NAMALWA (cell line): ENCODE results near the gene KRTAP10-2.
A peak's percentile ranks its signal among the peaks of the same experiment; 100 is the strongest.
"Not testable (repeated sequence)": the region's sequence is repeated elsewhere in the genome, so short reads cannot be mapped to it uniquely, and the experiment has no call there.

ENCODE experiments used
- DNase-seq: peaks from one replicate; pipeline ENCODE4 v3.0.0-alpha.2; 2015; ENCODE audit warnings: low spot score

KRTAP10-2 gene

DNA sequence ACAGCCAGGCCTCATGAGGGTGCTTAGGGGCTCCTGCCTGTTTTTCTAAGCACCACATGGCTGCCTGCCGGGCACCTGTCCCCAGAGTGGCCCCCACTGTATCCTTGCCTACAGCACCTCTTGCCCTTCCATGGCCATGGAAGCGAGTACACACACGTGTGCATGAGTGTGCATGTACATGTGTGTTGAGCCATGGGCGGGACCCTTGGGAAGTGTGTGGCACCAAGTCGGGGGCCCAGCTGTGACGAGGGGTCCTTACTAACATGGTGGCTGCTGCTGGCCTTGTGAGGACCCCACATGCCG is 37.1 kb downstream of the KRTAP10-2 start:
- DNase-seq = no peak

GRCh38 chr21:44513389-44514217 is 37.7 kb downstream of the KRTAP10-2 start:
- no peak for DNase-seq

DNA sequence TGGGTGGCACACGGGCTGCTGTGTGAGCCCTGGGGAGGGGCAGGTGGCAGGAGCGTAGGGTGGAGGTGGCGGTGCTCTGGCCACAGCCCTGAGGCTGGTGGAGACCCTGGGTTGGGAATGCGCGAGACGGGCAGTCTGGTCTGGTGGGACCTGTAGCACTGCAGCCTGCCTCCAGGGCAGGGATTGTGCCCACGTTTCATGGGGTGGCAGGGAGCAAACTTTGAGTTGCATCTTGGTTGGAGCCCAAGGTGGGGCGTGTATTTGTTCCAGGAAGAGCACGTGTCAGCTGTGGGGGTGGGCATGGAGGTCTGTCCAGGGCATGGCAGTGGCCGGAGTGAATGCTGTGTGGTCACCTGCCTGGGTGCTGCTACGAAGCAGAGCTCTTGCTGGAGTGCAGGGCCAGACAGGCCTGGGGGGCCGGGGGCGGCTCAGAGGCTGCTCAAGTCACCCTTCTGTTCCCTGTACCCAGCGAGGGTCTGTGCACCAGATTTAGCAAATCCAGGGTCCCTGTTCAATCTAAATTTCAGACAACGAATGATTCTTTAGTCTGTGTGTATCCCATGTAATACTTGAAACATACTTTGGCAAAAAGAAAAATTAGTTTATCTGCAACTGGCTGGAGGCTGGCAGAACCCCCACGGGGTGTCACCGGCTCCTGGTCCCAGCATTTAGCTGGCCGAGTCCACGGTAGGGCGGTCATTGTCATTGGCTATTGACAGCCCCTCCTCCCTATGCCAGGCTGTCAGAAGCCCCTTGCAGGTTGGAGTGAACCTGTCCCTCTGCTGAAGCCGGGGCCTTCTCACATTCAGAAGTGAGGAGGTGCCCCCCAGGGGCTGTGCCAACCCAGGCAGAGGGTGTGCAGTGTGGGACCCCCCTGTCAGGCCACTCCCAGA is 38.6 kb downstream of the KRTAP10-2 start:
- no peak for DNase-seq

DNA sequence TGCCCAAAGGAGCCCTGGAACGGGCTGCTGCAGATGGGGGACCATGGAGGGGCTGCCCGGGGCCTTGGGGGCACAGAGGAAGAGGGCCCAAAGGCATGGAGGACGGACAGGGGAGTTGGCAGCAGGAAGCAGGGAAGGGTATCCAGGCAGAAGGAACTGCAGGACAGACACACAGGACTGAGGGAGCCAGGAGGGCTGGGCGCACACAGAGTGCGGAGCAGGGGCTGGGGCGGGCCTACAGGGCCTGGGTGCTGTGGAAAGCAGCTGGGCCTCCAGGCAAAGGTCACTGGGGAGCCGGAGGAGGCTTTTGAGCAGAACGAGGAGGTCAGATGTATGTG is 39.4 kb downstream of the KRTAP10-2 start:
- DNase-seq = no peak

DNA sequence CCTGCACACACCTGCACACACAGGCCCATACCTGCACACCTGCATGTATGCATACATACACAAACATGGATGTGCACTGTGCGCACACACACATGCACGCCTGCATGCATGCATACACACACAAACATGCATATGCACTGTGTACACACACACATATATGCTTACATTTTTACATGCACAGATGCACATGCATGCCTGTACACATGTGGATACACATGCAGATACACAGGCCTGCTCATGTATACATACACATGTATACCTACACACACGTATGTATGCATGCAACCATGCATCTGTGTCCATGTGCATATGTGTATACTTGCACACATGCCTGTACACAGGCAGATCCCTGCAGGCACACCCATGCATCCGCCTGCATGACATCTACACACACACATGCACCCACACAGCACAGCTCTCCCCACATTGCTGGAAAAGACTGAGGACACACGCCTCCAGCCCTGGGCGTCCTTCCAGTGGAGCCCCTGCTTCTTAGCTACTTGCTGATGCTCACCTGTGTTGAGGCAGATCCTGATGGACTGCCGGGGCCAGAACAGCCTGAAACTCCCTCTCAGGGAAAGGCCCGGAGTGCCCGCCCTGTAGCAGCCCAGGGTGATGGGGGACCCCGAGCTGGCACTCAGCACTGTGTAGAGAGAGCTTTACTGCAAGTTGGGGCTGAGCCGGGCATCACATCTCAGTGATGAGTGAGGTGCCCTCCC is 39.9 kb downstream of the KRTAP10-2 start:
- peak; percentile 8 for DNase-seq

DNA sequence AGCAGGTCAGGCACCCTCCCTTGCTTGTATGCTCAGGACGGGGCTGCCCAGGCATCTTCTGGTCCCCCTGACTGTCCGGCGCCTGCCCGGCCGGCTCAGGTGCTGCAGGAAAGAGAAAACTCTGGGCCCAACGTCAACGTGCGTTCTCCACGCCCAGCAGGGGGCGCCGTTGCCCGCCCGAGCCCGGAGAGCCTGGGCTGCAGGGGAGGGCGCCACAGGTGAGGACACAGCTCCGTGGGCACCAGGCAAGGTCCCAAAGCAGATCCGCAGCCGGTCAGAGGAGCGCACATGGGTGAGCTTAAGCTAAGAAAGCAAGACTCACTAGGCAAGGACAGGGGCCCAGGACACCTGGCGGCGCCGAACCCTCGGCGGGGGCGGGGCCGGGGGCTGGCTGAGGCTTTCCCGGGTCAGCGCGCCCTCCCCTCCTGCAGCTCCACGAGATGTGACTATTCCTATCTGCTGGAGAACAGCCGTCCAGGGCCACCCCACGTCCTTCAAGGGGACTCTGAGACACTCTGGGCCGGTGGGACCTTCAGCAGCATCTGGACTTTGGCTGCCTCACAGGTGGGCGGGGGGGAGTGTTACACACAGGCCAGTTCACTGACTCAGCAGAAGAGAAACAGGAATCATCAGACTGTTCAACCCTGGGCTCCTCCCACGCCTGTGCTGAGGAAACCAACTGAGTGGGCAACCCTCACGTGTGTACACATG is 40.6 kb downstream of the KRTAP10-2 start:
- peak; percentile 69 for DNase-seq

- DNase-seq = no peak
These were observed 41.2 kb downstream of the KRTAP10-2 start for GRCh38 chr21:44510109-44510507.

DNA sequence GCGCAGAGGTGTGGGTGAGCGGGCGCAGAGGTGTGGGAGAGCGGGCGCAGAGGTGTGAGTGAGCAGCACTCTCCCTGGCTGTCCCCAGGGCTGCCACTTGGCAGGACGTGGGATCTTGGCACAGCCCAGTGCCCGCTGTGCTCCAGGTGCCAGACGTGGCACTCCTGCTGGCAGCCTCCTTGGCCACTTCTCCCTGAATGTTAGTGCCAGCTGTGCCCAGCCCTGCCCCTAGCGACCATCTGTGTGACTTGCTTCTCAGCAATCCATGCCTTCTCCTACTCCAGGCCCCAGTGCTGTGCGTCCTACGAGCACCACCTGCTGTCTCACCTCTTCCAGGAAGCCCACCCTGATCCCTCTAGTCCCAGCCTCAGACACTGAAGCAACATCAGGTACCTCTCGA is 41.8 kb downstream of the KRTAP10-2 start:
- DNase-seq = peak; percentile 35

- DNase-seq = no peak
These were observed 42.4 kb downstream of the KRTAP10-2 start for GRCh38 chr21:44508711-44509445.

- no peak for DNase-seq
These were observed 42.9 kb downstream of the KRTAP10-2 start for GRCh38 chr21:44508426-44508710.

DNA sequence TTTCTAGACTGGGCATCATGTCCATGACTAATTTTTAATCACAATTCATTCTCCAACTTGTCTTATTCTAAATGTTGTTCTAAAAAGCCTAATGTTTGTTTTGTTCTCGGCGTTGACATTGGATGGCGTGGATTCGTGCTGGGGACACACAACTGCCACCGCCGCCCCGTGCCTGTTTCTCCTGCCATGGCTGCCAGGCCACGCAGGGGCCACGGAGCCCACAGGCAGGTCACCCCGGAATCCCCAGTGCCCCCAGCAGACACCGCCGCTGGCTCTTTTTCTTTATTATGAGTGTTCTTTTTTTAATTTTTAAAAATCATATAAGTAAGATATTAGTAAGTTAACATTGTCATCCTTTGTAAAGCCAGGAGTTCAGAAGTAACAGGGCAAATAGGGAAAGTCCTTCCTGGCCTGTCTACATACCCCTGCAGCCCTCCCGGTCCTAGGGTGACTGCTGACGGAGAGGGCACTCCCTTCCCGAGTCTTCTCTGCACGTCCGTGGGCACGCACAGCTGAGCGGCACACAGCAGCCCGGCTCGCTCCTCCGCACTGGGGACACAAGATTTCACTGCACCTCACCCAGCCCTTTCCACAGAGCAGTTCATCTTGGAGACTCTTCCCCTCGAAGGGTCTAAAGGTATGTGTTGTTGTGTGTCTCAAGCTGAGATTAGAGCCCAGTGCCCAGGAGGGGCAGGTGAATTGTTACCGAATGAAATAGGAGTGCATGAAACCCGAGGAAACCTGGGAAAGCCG is 43.5 kb downstream of the KRTAP10-2 start:
- DNase-seq = no peak

DNA sequence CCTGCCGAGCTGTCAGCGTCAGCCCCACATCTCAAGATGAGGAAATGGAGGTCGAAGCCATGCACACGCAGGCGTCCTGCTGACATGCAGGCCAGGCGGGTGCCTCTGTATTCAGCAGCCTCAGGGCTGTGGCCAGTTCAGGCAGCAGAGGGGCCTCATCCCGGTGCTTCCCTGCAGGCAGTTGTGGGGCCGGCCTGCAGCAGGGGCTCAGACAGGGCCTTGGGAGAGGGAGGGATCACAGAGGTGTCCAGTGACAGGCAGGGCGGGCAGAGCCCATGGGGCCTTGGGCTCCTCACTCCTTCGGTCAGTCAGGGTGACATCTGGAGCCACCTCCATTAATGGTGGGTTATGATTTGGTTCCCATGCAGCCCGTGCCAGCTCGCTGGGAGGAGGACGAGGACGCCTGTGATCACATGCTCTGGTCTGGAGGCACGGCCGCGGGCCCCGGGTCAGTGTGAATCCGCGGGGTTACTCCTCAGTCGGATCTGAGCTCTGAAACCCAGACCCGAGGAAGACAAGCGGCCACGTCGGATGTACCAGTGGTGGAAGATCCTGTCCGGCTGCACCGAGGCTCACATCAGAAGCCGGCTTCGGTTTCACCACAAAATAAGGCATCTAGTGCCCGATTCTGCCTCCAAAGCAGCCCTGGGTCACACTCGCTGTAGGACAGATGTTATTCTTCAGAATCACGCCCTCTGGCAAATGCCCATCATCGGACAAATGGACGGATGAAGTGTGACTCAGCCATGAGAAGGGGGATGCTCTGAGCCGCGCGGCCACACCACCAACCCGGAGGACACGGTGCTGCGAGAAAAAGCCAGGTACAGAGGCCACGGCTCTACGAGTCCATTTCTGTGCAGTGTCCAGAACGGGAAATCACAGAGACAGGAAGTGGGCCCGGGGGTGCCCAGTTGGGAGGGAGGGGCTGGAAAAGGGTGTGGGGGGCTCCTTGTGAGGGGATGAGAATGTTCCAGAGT is 44.7 kb downstream of the KRTAP10-2 start:
- no peak for DNase-seq

GRCh38 chr21:44505673-44506278 is 45.5 kb downstream of the KRTAP10-2 start:
- no peak for DNase-seq

DNA sequence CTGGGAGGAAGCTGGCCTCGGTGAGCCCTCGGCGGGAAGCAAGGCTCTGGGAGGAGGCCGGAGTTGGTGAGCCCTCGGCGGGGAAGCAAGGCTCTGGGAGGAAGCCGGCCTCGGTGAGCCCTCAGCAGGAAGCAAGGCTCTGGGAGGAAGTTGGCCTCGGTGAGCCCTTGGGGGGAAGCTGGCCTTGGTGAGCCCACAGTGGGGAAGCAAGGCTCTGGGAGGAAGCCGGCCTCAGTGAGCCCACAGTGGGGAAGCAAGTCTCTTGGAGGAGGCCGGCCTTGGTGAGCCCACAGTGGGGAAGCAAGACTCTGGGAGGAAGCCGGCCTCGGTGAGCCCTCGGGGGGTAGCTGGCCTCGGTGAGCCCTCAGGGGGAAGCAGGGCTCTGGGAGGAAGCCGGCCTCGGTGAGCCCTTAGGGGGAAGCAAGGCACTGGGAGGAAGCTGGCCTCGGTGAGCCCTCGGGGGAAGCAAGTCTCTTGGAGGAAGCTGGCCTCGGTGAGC is 47.4 kb downstream of the KRTAP10-2 start:
- no peak for DNase-seq

DNA sequence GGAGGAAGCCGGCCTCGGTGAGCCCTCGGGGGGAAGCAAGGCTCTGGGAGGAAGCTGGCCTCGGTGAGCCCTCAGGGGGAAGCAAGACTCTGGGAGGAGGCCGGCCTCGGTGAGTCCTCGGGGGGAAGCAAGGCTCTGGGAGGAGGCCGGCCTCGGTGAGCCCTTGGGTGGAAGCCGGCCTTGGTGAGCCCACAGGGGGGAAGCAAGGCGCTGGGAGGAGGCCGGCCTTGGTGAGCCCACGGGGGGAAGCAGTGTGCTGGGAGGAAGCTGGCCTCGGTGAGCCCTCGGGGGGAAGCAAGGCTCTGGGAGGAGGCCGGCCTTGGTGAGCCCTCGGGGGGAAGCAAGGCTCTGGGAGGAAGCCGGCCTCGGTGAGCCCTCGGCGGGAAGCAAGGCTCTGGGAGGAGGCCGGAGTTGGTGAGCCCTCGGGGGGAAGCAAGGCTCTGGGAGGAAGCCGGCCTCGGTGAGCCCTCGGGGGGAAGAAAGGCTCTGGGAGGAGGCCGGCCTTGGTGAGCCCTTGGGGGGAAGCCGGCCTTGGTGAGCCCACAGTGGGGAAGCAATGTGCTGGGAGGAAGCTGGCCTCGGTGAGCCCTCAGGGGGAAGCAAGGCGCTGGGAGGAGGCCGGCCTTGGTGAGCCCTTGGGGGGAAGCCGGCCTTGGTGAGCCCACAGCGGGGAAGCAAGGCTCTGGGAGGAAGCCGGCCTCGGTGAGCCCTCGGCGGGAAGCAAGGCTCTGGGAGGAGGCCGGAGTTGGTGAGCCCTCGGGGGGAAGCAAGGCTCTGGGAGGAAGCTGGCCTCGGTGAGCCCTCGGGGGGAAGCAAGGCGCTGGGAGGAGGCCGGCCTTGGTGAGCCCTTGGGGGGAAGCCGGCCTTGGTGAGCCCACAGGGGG is 48.1 kb downstream of the KRTAP10-2 start:
- DNase-seq = not testable (repeated sequence)

- no peak for DNase-seq
These were observed 48.9 kb downstream of the KRTAP10-2 start for GRCh38 chr21:44502171-44502958.
